SHP77 treated with DMSO at 0.1 percent for 48 hours (cell line): ENCODE data around the gene ADAMTS2.

Source experiments
- DNase-seq: peaks from one replicate; lab custom pipeline; 2025; lab: John Stamatoyannopoulos, UW

ADAMTS2 gene

DNA sequence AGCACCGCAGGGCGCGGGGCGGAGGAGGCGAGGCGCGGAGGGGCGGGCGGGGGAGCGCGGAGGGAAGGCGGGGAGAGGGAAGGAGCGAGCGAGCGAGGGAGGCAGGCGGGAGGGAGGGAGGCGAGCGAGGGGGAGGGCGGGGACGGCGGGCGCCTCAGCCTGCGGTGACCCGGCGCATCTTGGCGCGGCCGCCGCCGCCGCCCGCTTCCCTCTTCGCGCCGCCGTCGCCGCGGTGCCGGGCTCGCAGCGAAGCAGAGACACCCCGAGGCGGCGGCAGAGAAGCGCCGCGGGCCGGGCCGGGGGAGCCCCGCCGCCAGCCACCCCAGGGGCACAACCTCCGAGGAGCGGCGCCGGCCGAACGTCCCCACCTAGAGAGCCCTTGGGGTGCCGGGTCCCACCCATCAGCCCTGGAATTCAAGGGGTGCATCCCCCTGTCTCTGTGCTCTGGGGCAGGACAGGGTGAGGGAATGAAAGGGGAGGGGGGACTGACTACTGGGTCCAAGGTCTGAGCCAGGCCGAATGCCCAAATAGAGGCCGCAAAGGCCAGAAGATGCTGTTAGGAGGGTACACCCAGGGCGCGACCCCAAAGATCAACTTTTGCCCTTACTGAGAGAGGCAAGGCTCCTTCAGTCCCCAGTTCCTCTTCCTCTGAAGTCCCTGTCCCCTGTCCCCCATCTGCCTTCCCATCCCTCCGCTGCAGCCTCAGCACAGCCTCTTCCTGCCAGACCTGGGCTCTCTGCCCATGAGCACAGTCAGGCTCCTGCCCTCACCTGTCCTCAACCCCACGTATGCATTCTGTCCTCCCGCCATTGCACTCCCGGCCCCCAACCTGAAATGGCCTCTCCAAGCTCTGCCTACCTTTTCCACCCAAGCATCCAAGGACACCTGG is at the start of gene ADAMTS2:
ADAMTS2 (minus strand) TSS at position 29 of the 889 bp plus-strand sequence. CDS start 133 bp downstream, outside the sequence.
- no peak for DNase-seq

DNA sequence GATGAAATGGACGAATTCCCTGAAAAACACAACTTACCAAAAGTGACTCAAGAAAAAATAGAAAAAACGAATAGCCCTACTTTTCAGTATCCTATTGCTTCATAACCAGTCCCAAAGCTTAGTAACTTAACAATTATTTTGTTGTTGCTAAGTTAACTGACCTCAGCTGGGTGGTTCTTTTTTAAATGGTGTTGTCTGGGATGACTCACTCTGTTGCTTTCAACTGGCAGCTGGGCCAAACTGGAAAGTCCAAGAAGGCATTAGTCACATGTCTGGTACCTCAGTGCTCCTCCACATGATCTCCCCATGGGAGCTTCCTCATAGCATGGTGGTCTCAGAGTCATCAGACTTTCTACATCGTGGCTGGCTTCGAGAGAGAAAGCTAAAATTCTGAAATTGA is 47.8 kb upstream of the ADAMTS2 start:
- DNase-seq, result no peak

DNA sequence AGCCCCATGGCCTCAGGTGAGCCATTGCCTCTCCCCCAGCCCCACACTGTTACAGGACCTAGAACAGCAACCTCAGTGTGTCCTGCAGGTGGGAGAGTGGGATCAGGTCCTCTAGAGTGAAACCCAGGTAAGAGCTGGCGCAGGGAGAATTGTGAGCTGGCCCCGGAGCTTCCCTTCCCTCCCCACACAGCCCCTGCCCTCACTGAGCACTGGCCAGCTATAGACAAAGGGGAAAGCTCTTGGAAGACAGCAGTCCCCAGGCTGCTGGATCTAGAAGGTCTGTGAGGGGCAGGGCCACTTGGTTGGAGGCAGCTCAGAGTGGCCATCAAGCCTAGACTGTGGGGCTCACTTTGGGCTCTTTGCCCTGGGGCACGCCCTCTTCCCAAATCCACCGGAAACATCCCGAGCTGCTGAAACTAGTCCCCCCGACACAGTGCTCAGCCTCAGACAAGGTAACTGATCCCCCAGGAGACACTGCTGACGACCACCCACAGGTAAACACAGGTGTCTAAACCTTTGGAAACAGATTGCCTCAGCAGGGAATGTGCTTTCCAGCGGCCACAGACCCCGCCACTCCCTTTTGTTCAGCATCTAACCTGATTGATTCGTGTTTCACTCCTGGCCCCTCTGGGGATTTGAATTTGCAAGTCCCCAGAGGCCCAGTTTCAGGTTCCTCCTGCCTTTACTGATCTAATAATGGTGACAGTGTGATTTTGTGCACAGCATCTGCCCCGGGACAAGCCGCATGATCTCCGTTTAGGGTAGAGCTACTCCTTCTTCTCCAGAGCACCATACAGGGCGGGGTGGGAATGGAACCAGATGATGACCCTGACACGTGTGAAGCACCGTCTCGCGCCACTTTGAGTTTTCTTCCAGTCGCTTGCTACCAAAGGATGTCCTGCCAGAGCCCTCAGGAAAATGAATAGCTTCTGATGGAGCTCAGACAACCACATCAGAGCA is 42.2 kb upstream of the ADAMTS2 start:
- no peak for DNase-seq

DNA sequence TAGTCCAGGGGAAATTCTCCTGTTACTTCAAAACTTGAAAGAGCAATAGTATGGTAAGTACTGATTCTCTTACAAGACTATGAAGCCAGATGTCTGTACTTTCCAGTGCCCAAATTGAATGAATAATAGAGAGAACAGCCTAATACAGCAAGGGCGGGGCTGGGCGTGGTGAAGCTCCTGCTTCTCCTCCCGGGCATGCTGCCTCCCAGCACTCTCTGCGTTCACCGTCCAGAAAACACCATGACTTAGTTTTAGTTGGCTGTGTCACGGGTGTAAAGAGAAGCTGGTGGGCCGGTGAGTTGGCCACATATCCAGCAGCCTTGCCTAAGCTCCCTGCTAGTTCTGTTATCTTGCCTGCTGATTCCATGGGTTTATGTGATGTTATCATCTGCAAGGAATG is 40.7 kb upstream of the ADAMTS2 start:
- no peak for DNase-seq

DNA sequence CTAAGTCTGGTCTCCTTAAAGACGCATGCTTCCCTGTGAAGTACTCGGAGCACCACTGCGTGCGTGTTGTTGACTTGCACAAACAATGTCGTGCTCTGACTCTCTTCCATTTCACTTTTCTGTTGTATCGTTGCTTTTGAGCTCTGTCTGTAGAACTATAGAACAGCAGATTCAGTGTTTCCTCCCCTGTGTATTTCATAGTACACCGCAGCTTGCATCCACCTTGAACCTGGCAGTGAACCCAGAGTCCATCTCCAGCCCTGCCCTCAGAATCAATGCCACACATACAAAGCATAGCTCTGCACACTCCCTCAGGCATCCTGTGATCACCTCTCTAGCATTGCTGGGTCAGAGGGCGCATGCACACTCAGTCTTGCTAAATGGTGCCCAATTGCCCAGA is 37.2 kb upstream of the ADAMTS2 start:
- no peak for DNase-seq

DNA sequence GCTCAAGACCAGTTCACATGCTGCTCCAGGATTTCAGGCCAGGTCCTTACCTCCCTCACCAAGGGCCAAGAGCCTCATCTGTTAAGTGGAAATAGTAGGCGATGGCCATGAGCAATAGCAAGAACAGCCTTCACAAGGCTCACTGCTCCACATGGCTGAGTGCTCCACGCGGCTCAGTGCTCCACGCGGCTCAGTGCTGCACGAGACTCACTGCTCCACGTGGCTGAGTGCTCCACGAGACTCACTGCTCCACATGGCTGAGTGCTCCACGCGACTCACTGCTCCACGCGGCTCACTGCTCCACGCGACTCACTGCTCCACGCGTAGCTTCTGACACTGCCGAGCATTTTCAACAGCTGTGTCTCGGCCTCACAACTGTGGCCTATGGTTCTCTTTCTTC is 36.4 kb upstream of the ADAMTS2 start:
- no peak for DNase-seq

DNA sequence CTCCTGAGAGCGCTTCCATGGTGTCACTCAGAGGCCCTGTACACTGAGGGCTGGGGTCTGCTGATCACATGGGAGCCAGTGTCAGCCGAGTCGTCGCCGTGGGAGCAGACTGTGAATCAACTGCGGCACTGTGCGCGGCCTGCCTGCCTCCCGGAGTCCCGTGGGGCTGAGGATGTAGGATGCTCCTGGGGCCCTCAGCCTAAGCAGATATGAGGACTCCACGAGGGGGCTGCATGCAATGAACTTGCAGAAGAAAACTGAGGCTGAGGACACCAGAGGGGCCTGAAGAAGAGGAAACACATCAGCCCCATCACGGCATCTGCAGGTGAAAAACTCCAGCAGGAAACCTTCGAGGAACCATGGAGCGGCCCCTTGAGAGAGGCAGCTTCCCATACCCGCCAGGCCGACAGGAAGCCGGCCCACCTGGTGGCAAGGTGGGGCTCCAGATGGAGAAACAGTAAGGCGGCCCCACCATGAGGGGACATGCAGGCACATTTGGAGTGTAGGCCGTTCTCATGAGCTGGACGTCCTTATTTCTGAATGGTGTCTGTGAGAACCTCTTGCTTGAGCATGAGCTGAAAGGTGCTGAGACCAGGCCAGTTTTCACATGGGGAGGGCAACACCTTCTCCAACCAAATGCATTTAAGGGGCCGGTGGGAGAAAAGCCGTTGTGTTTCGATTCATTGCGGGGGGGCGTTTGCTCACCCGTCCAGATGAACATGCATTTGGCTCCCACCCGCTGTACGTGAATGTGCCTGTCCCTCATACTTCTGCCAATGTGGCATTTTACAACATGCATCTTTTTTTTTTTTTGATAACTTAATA is 35.2 kb upstream of the ADAMTS2 start:
- no peak for DNase-seq

DNA sequence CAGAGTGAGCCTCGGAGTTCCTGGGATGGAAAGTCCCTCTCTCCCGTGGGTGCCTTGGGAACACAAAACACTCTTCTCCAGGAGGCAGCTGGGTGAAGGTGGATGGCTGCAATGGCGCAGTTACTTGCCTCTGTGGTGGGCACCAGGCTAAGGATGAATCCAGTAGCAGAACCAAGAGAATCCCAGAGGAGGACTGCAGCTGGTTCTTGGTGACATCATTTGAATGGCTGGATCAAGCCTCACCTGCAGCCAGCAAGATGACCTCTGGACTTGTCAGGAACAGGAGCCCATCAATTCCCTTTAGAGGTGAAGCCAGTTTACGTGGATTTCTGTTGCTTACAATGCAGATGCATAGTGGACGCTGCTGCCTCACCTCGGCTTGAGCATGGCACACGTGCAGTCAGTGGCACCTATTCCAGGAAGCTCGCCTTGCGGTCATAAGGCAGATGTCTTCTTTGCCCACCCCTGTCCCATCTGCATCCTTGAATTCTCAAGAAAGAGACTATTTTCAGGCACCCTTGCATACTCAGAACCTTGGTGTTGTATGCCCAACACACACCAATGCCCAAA is 34.1 kb upstream of the ADAMTS2 start:
- no peak for DNase-seq

DNA sequence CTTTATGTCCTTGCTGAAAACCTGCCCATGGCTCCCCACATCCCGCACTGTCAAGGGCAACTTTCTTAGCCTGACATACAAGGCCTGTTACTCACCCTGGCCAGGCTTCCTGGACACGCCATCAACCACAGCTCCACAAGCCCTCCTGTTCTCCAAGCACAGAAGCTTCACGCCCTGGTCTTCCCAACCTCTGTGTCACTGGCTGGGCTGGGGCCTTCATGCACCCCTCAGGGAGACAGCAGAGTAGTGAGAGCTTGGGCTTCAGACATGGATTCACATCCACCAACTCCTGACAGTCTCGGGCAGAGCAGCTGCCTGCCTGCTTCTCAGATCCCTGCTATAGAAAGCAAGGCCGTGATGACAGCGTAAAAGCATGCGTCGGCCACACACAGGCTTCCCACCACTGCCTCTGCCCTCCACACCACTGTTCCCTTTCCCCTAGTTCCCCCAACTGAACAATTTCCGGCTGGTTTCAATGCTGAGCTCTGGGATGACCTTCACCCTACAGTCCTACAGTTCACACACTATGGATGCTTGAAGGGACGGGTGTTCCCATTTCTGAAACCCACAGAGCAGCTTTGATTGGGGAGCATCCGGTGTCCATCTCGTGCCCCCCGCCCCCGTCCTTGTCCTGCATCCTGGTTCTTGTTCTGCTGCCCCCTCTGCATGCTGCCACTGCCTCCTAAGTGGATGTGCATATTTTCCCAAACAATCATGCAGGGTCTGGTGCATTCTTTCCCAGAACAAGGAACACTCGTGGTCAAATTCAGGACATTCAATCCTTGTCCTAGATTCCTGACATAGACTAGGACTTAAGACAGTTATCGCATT is 33.4 kb upstream of the ADAMTS2 start:
- DNase-seq, result no peak

DNA sequence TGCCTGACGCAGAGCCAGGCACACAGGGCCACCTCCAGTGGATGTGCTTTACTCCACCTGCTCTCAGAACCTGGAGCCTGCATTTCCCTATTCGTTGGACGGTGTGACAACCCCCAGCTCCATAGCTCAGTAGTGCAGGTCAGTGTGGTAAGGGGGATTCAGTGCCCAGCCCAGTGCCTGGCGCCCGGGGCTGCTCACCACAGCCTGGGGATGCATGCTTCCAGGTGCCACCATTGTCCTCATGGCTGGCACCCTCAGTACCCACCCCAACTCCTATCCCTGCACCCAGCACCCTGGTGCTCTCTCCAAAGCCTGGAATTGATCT is 32.8 kb upstream of the ADAMTS2 start:
- no peak for DNase-seq

DNA sequence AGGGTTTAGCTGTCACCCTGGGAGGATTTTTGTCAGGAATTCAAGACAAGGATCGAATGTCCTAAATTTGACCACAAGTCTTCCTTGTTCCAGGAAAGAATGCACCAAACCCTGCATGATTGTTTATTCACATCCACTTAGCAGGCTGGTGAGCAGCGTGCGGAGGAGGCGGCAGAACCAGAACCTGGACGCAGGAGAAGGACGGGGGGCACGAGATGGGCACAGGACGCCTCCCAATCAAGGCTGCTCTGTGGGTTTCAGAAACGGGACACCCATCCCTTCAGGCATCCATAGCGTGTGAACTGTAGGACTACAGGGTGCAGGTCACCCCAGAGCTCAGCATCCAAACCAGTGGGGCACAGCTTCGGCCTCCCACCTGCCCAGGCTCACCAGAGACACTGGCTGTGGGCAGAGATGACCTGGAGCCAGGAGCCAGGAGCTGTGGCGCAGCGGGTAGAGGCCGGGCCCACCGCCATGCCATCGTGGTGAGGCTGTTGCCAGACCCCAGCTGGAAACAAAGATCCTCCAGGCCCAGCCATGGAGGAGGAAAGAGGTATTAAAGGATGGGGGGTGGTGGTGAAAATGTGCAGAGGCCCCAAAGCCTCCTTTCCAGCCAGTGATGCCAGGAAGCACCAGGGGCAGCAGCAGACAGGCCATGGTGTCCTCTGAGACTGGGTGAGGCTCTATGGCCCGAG is 32.3 kb upstream of the ADAMTS2 start:
- DNase-seq, result no peak

DNA sequence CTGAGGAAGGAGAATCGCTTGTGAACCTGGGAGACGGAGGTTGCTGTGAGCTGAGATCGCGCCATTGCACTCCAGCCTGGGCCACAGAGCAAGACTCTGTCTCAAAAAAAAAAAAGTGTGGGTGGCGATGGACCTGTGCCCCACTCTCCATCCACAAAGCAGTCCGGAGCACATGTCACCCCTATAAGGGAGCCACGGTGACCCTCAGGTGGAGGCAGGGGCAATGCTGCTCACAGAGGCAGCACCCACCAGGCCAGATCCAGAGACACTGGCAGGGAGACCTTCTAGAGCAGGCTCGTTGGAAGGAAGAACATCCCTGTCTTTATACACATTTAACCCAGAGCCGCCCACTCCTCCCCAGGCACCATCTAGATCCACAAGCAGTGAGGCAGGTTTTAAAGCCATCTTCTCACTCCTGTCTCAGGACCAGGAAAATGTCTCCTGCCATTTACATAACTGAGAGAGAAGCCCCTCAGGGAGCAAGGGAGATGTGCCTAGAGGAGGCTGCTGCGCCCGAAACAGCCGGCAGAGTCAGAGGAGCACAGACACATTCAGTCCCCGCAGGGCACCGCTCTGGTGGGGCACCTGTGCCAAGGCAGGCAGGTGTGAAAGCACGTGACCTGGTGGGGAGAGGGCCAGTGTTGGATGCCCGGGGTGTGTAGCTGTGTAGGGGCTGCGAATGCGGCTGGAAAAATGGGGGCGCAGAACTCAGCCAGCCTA is 31.6 kb upstream of the ADAMTS2 start:
- no peak for DNase-seq

DNA sequence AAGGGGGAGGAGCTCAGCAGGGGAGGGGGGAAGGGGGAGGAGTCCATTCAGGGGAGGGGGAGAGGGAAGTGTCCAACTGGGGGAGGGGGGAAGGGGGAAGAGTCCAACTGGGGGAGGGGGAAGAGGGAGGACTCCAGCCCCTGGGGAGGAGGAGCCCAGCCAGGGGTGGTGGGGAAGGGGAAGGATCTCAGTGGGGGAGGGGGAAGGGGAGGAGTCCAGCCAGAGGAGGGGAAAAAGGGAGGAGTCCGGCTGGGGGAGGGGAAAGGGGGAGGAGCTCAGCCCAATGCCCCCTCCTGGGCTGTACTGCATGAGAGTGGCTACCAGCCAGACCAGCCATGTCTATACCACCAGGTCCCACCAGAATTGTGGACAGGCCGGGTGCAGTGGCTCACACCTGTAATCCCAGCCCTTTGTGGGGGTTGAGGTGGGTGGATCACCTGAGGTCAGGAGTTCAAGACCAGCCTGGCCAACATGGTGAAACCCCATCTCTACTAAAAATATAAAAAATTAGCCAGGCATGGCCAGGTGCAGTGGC is 30.6 kb upstream of the ADAMTS2 start:
- no peak for DNase-seq

DNA sequence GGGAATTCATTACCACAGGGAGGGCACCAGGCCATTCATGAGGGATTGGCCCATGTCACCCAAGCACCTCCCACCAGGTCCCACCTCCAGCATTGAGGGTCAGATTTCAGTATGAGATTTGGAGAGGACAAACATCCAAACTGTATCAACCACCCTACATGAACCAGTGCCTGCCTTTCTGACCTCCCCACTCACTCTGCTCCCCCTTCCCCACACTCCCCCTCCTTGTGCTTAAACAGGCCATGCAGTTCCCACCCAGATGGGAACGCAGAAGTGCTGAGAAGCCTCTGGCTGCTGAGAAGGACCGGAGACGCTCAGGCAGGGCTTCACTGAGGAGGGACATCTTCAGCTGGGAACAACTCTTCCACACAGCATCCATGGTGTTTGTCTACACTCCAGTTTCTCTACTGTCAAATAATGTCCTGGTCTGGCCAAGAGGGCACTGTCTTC is 30.0 kb upstream of the ADAMTS2 start:
- DNase-seq, result no peak

DNA sequence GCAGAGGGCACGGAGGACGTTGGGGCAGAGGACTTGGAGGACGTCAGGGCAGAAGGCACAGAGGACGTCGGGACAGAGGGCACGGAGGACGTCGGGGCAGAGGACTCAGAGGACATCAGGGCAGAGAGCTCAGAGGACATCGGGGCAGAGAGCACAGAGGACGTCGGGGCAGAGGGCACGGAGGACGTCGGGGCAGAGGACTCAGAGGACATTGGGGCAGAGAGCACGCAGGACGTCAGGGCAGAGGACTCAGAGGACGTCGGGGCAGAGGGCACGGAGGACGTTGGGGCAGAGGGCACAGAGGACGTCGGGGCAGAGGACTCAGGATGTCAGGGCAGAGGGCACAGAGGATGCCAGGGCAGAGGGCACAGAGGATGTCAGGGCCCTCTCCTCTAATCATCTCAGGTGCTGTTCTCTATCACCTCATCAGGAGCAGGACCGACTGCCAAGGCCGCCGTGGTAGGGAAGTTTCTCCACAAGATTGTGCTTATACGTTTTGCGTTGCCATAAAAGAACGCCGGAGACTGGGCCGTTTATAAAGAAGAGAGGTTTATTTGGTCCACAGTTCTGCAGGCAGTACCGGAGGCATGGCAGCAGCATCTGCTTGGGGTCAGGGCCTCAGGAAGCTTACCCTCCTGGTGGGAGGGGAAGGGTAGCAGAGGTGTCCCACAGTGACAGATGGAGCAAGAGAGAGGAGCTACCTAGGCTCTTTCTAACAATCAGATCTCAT is 29.4 kb upstream of the ADAMTS2 start:
- DNase-seq, result no peak

DNA sequence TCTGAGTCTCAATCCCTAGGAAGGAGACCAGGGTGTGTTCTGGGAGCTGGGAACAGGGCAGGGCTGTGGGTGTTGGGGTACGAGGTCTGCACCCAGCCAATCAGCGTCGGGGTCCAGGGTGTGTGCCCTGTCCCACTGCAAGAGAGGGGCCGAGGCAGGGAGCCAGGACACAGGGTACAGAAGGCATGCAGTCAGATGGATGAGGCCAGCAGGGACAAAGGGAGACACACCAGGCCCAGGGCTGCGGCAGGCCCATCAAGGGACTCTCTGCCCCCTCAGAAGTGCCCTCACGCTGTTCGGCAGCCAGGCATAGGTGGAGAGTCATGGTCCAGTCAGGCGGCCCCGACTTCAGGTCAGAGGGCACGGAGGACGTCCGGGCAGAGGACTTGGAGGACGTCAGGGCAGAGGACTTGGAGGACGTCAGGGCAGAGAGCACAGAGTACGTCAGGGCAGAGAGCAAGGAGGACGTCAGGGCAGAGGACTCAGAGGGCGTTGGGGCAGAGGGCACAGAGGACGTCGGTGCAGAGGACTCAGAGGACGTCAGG is 28.8 kb upstream of the ADAMTS2 start:
- DNase-seq, result no peak

DNA sequence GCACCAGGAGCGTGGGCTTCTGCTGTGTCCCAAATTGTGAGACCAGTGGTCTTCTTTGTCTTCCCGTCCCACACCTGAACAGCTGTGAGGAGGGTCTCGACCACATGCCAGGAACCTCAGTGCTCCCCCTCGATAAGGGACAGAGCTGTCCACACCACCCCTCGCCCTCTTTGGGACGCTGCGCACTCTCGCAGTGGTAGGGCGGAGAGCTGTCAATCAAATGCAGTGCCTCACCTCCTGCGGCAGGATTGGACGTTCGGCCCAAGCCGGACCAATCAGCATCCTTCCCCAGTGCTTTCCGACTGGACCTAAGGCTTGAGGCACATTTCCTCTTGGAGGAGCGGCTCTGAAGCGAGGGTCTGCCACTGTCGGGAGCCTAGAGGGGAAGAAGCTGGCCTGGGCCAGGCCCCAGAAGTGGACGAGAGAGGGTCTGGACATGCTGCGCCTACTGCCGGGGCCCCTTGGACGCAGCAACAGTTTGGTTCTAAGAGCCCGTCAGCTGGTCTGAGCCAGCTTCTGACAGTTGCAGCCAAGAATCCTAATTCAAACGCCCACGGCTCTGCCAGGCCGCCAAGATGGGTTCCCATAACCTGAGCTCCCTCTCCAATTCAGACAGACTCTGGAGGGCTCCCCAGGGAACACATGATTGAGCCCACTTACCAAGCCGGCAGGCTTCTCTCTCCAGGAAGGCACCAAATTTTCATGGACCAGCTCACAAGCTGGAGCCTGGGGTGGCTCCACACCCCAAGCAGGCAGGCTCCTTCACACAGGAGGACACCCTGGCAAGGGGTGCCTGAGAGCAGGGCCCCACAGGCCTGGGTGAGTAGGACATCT is 28.1 kb upstream of the ADAMTS2 start:
- DNase-seq, result no peak
